Stomach (tissue), 4 donors: Measurements from ENCODE around the gene NKIRAS2.

Experiments
- CTCF ChIP-seq, 7 experiments: fragments of 450-650 bp in 4 of 7; fragments of 200-600 bp in 3 of 7; sonication (generic) in 3 of 7; IDR thresholded peaks; one replicate each; pipeline ENCODE4 v1.5.1; 2016 to 2019; ENCODE audit warnings: antibody characterized with exemption in 7 of 7, control low read depth in 2 of 7, mild to moderate bottlenecking in 1 of 7
- EP300 ChIP-seq: sonication (generic); formaldehyde crosslinking; IDR thresholded peaks from one replicate; pipeline ENCODE4 v1.6.1; 2017; ENCODE audit warnings: antibody characterized with exemption
- POLR2A ChIP-seq, 4 donors: fragments of 450-650 bp; IDR thresholded peaks; one replicate each; pipeline ENCODE4 v1.6.1; 2016; ENCODE audit warnings: antibody characterized with exemption in 4 of 4, control low read depth in 2 of 4, mild to moderate bottlenecking in 1 of 4, moderate library complexity in 1 of 4
- POLR2AphosphoS5 ChIP-seq, 3 donors: sonication (generic); formaldehyde crosslinking; IDR thresholded peaks; one replicate each; pipeline ENCODE4 v1.6.1; 2016; ENCODE audit warnings: antibody characterized with exemption in 3 of 3

- TF ChIP-seq CTCF (IDR thresholded peaks at IDR 0.05): no peak
- TF ChIP-seq EP300: no peak
- no peak for TF ChIP-seq POLR2AphosphoS5 (IDR thresholded peaks at IDR 0.05)
- TF ChIP-seq POLR2A (IDR thresholded peaks at IDR 0.05): no peak
These were observed 34.0 kb downstream of the NKIRAS2 start for GRCh38 chr17:42053731-42054500.
